KMS-11 (cell line): ENCODE results near the gene HTR3D.
"Not testable (repeated sequence)": the region's sequence is repeated elsewhere in the genome, so short reads cannot be mapped to it uniquely, and the experiment has no call there.

Experiments
- H2AFZ ChIP-seq: fragments of 200-600 bp; sonication (generic); 2 replicates; pipeline ENCODE4 v1.6.1; 2016; ENCODE audit warnings: antibody characterized with exemption, mixed run types, low read depth
- H3K27ac ChIP-seq: fragments of 200-600 bp; sonication (generic); 2 replicates; pipeline ENCODE4 v1.6.1; 2016; ENCODE audit warnings: mild to moderate bottlenecking, mixed run types
- H3K27me3 ChIP-seq: fragments of 200-600 bp; sonication (generic); 2 replicates; pipeline ENCODE4 v1.6.1; 2017; ENCODE audit warnings: mild to moderate bottlenecking, low read depth, mixed run types, moderate library complexity; ENCODE audit not compliant: insufficient read depth
- H3K36me3 ChIP-seq: fragments of 200-600 bp; sonication (generic); 2 replicates; pipeline ENCODE4 v1.6.1; 2017; ENCODE audit warnings: mild to moderate bottlenecking, mixed run types; ENCODE audit not compliant: insufficient read depth
- H3K4me1 ChIP-seq: fragments of 200-600 bp; sonication (generic); 2 replicates; pipeline ENCODE4 v1.6.1; 2016; ENCODE audit warnings: mild to moderate bottlenecking, low read depth, mixed run types; ENCODE audit not compliant: poor library complexity, severe bottlenecking
- H3K4me2 ChIP-seq: fragments of 200-600 bp; sonication (generic); 2 replicates; pipeline ENCODE4 v1.7.0; 2016; ENCODE audit warnings: mild to moderate bottlenecking, mixed run types
- H3K4me3 ChIP-seq: fragments of 200-600 bp; sonication (generic); IDR thresholded peaks from 2 replicates; pipeline ENCODE4 v1.6.1; 2017; ENCODE audit warnings: low read depth, low read length, mixed read lengths; ENCODE audit not compliant: insufficient read depth
- H3K79me2 ChIP-seq: fragments of 200-600 bp; sonication (generic); 2 replicates; pipeline ENCODE4 v1.6.1; 2016; ENCODE audit warnings: low read depth, mixed run types; ENCODE audit not compliant: insufficient read depth
- H3K9ac ChIP-seq: fragments of 200-600 bp; sonication (generic); 2 replicates; pipeline ENCODE4 v1.6.1; 2016; ENCODE audit warnings: mild to moderate bottlenecking, mixed run types
- H4K20me1 ChIP-seq: fragments of 200-600 bp; sonication (generic); 2 replicates; pipeline ENCODE4 v1.6.1; 2016; ENCODE audit warnings: mild to moderate bottlenecking, mixed run types; ENCODE audit not compliant: insufficient read depth
- CTCF ChIP-seq: fragments of 200-600 bp; sonication (generic); conservative IDR thresholded peaks from 2 replicates; pipeline ENCODE4 v1.6.1; 2017; ENCODE audit warnings: low read depth, mild to moderate bottlenecking, antibody characterized with exemption, low read length, moderate library complexity, mixed read lengths

Gene HTR3D

DNA sequence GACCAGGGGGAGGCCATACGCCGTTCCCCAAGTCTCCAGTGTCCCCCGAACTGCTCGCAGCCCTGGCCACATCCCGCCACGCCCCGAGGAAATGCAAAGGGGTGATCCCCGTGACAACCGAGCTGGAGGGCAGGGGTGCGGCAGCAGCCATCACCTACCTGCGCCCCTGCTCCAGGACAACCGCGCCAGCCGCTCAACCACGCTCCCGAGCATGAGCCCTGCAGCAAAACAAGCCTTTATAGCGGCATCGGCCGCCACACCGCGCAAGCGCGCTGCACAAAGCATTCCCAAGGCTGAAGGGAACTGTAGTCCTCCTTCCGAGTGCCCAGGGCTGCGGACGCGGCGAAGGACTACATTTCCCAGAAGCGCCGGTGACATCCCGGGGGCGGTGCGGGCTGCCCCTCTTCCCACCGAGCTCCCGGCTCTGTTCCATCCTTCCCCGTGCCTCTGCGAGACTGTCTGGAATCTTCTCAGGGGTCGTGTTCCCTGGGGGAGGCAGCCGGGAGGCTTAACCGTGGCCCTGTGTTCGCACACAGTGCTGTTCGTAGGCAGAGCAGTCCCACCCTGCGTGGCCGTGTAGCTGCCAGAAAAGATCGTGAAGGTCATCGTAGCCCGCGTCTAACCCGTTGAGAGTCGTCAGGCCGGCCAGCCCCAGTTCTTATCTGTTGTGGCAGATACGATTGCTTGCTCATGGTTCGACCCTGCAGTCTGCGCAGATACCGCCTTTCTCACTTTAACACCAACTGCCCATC is 13.7 kb upstream of the HTR3D start, which contains the start of gene ABCC5:
Gene ABCC5, minus strand, starts transcription at position 213 of the 752 bp plus-strand sequence. CDS start 3,492 bp downstream, outside the sequence.
- peak within 1 kb of the TSS; percentile 65 for H3K4me2 ChIP-seq
- H2AFZ ChIP-seq = peak within 1 kb of the TSS; percentile 86
- peaks cover 4% of the 10 kb centered on the region for H3K79me2 ChIP-seq
- peak; percentile 76 for TF ChIP-seq CTCF
- H3K36me3 ChIP-seq = no peaks in the 10 kb centered on the region; the same call in 1 of the 2 replicates
- no peaks in the 10 kb centered on the region for H4K20me1 ChIP-seq
- H3K4me3 ChIP-seq = peak within 1 kb of the TSS; percentile 98
- H3K27me3 ChIP-seq = no peaks in the 10 kb centered on the region
- peak within 1 kb of the TSS; percentile 63; the same call in 1 of the 2 replicates for H3K9ac ChIP-seq
- H3K27ac ChIP-seq = no peak within 1 kb of the TSS
- H3K4me1 ChIP-seq = peaks cover 7% of the 10 kb centered on the region

DNA sequence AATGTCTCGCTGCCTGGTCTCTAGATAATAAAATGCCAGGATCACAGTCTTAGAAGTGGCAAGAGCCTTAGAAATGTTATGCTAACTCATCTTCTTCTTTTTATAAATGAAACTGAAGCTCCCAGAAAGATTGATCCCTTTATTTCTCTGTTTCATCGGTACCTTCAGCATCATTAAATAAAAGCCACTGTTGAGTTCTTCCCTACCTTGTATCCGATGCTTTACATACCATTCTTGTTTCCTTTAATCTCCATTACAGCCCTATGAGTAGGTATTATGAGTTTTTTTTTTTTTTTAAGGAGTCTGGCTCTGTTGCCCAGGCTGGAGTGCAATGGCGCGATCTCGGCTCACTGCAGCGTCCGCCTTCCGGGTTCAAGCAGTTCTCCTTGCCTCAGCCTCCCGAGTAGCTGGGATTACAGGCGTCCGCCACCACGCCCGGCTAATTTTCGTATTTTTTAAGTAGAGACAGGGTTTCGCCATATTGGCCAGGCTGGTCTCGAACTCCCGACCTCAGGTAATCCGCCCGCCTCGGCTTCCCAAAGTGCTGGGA is 13.0 kb upstream of the HTR3D start:
- H3K79me2 ChIP-seq = peaks cover 4% of the 10 kb centered on the region
- no peak overlapping the region for H3K27ac ChIP-seq
- H3K36me3 ChIP-seq = no peaks in the 10 kb centered on the region; the same call in 1 of the 2 replicates
- peaks cover 7% of the 10 kb centered on the region for H3K4me1 ChIP-seq
- H3K9ac ChIP-seq = peak overlapping the region; percentile 63; the same call in 1 of the 2 replicates
- H4K20me1 ChIP-seq = no peaks in the 10 kb centered on the region
- H3K4me2 ChIP-seq = peak overlapping the region; percentile 65
- TF ChIP-seq CTCF = no peak
- peak overlapping the region; percentile 86 for H2AFZ ChIP-seq
- H3K27me3 ChIP-seq = no peaks in the 10 kb centered on the region
- peak overlapping the region; percentile 95 for H3K4me3 ChIP-seq

GRCh38 chr3:184022323-184022722 is 9.2 kb upstream of the HTR3D start:
- Histone ChIP-seq H3K79me2 (no peaks in the 10 kb centered on the region), H3K27ac (no peak overlapping the region), H4K20me1 (no peaks in the 10 kb centered on the region), H3K4me3 (no peak overlapping the region), H2AFZ (no peak overlapping the region), H3K4me2 (no peak overlapping the region), H3K36me3 (no peaks in the 10 kb centered on the region), H3K9ac (no peak overlapping the region), H3K27me3 (no peaks in the 10 kb centered on the region), H3K4me1 (peaks cover 3% of the 10 kb centered on the region)
- TF ChIP-seq CTCF = no peak

GRCh38 chr3:184025256-184025655 is 6.3 kb upstream of the HTR3D start:
- H3K4me1 ChIP-seq, H2AFZ ChIP-seq, H3K27me3 ChIP-seq, H3K4me3 ChIP-seq, H3K4me2 ChIP-seq, H4K20me1 ChIP-seq, H3K9ac ChIP-seq, H3K27ac ChIP-seq, H3K36me3 ChIP-seq, H3K79me2 ChIP-seq: not testable (repeated sequence)

GRCh38 chr3:184028275-184028890 is 3.2 kb upstream of the HTR3D start:
- not testable (repeated sequence) for H3K27me3 ChIP-seq, H3K4me2 ChIP-seq, H3K79me2 ChIP-seq, H2AFZ ChIP-seq, H4K20me1 ChIP-seq, H3K4me1 ChIP-seq, H3K9ac ChIP-seq, H3K27ac ChIP-seq, H3K36me3 ChIP-seq, H3K4me3 ChIP-seq
